ENCODE measurements around the gene MXI1. TPM values are rescaled to one million over a fixed set of nuclear protein-coding genes. Genes with fewer than 3 reads are reported as not detected.
"Not testable (repeated sequence)": the region's sequence is repeated elsewhere in the genome, so short reads cannot be mapped to it uniquely, and the experiment has no call there.

Gene MXI1
- total and polyA plus RNA-seq, 4 donors, result 64.1 to 90.1 (median 81.6) TPM

DNA sequence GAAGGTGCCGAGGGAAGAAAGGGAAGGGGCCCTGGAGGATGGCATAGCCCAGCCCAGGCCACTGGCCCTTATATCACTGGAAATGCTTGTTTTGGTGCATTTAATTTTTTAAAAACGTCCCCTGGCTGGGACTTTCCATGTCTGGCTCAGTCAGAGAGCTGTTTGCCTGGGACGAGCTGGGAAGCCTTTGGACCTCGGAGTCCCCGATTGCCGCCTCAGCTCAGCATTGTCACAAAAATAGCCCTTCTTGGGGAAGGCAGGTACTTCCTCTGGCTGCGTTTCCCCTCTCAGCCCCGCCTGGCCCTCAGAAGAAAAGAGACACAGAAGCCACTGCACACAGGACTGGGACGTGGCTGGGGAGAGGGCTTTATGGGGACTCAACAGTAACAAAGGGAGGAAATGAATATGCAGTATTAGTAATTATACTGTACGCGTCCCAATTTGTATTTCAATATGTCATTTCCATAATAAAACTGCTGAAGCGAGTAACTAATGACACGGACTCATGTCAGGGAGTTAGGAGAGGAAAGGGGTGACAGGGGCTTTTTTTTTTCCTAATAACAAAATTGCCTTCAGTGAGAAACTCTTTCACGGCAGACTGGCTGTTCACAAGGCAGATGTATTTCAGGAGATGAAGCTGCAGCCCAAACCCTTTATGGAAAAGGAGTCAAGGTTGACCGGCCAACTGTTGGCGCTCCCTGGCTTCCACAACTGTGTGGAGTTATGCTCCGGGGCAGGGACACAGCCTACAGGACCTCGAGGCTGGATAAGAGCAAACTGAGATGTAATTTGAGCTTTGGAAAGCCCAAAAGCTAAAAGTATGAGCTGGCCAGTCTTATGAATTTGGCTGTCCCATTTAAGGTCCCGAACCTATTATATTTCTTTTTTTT lies 31.0 kb upstream of the MXI1 start:
- Histone ChIP-seq H3K36me3 (ENCODE audit: control insufficient read depth, insufficient read depth, low read length) (no peaks in the 10 kb centered on the region), H3K4me3 (ENCODE audit: low read depth, low read length) (no peak overlapping the region), H3K27me3 (ENCODE audit: control insufficient read depth, insufficient read depth, low read length) (no peaks in the 10 kb centered on the region), H3K4me1 (ENCODE audit: control insufficient read depth, insufficient read depth, low read length) (peaks cover 10% of the 10 kb centered on the region), H3K27ac (ENCODE audit: low read depth, low read length) (no peak overlapping the region), H3K9me3 (ENCODE audit: control insufficient read depth, insufficient read depth, low read length) (no peaks in the 10 kb centered on the region)
- DNase-seq (ENCODE audit: low read depth in 4 of 6, low spot score in 6 of 6), result peak in 1 of 6 donors; percentile 56
- 54% methylated on average over 8 of the region's 19 CpGs for WGBS (ENCODE audit: insufficient coverage)

DNA sequence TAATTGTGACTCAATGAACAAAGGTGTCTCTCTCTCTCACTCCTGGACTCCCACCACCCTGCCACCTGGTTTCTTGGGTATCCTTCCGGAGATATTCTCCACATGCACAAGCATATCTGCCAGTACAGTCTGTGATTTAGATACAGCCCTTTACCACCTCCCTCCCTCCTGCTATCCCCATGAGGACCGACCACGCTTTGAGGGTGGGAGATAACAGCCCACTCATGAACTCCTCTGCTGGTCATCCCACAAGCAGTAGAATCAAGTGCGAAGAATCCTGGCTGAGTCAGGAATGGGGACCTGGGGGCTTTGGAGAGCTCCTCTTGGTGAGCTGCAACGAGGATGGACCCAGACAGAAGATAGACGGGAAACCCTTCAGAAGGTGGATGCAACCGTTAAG lies 28.2 kb upstream of the MXI1 start:
- Histone ChIP-seq H3K36me3 (ENCODE audit: control insufficient read depth, insufficient read depth, low read length) (no peaks in the 10 kb centered on the region), H3K27ac (ENCODE audit: low read depth, low read length) (no peak overlapping the region), H3K4me3 (ENCODE audit: low read depth, low read length) (no peak overlapping the region), H3K9me3 (ENCODE audit: control insufficient read depth, insufficient read depth, low read length) (no peaks in the 10 kb centered on the region), H3K27me3 (ENCODE audit: control insufficient read depth, insufficient read depth, low read length) (no peaks in the 10 kb centered on the region), H3K4me1 (ENCODE audit: control insufficient read depth, insufficient read depth, low read length) (peaks cover 10% of the 10 kb centered on the region)
- no peak for DNase-seq (ENCODE audit: low read depth in 4 of 6, low spot score in 6 of 6)
- WGBS (ENCODE audit: insufficient coverage), result 91% methylated on average over 5 of the region's 7 CpGs

DNA sequence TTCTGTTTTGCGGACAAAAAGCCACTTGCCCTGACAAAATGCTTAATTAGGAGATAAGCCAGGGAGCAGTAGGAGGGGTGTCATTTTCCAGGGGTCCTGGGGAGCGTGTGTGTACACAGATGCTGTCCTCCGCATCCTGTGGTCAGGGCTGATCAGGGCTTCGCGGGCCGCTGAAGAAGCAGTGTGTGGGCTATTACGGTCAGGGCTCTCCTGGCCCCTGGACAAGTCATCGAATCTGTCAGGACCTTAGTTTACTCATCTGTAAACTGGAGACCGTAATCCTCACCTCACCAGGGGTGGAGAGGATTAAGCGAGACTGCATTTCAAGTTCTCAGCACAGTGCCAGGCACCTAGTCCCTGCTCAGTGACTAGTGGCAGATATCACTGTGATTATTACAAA lies 26.0 kb upstream of the MXI1 start:
- no peaks in the 10 kb centered on the region for H3K4me1 ChIP-seq (ENCODE audit: control insufficient read depth, insufficient read depth, low read length)
- no peak overlapping the region for H3K27ac ChIP-seq (ENCODE audit: low read depth, low read length)
- DNase-seq (ENCODE audit: low read depth in 4 of 6, low spot score in 6 of 6), result no peak
- no peak overlapping the region for H3K4me3 ChIP-seq (ENCODE audit: low read depth, low read length)
- H3K9me3 ChIP-seq (ENCODE audit: control insufficient read depth, insufficient read depth, low read length), result no peaks in the 10 kb centered on the region
- 66% methylated on average over 8 of the region's 10 CpGs for WGBS (ENCODE audit: insufficient coverage)
- no peaks in the 10 kb centered on the region for H3K36me3 ChIP-seq (ENCODE audit: control insufficient read depth, insufficient read depth, low read length)
- H3K27me3 ChIP-seq (ENCODE audit: control insufficient read depth, insufficient read depth, low read length), result no peaks in the 10 kb centered on the region

DNA sequence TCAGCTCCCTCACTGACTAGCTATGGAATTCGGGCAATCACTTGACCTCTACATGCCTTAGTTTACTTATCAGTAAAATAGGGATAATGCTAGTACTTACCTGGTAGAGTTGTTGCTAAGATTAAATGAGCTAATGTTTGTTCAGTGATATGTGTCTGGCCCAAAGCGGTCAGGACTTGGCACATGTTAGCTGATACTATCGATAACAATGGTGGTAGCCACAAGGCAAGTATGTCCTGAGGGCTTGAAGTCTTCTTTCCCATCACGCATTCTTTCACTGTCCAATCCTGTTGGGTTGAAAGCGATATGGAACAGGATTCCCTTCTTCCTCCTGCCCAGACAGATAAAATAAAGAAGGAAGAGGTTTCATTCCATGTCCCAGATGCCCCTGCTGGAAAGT lies 25.5 kb upstream of the MXI1 start:
- H3K4me1 ChIP-seq (ENCODE audit: control insufficient read depth, insufficient read depth, low read length), result no peaks in the 10 kb centered on the region
- WGBS (ENCODE audit: insufficient coverage), result 88% methylated on average over 1 of the region's 5 CpGs
- H3K36me3 ChIP-seq (ENCODE audit: control insufficient read depth, insufficient read depth, low read length), result no peaks in the 10 kb centered on the region
- H3K9me3 ChIP-seq (ENCODE audit: control insufficient read depth, insufficient read depth, low read length), result no peaks in the 10 kb centered on the region
- H3K4me3 ChIP-seq (ENCODE audit: low read depth, low read length), result no peak overlapping the region
- no peaks in the 10 kb centered on the region for H3K27me3 ChIP-seq (ENCODE audit: control insufficient read depth, insufficient read depth, low read length)
- no peak for DNase-seq (ENCODE audit: low read depth in 4 of 6, low spot score in 6 of 6)
- H3K27ac ChIP-seq (ENCODE audit: low read depth, low read length), result no peak overlapping the region

DNA sequence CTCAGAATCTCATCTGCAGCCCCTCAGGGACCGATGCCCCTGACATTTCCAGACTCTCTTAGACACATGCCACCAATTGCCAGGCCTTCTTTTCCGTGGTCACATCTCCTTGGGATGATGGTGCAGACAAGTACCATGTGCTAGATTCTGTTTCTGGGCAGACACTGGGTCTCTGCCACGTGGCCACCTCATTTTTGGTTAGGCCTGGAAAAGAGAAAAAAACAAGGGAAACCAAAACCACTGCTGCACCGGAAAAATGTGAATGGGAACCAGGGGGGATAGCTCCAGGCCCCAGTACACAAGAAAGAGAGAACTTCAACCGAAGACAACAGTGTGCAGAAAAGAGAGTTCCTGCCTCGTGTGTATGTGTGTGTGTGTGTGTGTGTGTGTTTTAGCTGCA lies 23.0 kb upstream of the MXI1 start:
- Histone ChIP-seq H3K27ac (ENCODE audit: low read depth, low read length) (no peak overlapping the region), H3K36me3 (ENCODE audit: control insufficient read depth, insufficient read depth, low read length) (no peaks in the 10 kb centered on the region), H3K27me3 (ENCODE audit: control insufficient read depth, insufficient read depth, low read length) (no peaks in the 10 kb centered on the region), H3K4me3 (ENCODE audit: low read depth, low read length) (no peak overlapping the region), H3K4me1 (ENCODE audit: control insufficient read depth, insufficient read depth, low read length) (no peaks in the 10 kb centered on the region), H3K9me3 (ENCODE audit: control insufficient read depth, insufficient read depth, low read length) (no peaks in the 10 kb centered on the region)
- WGBS (ENCODE audit: insufficient coverage), result 50% methylated on average over 2 of the region's 6 CpGs
- DNase-seq (ENCODE audit: low read depth in 4 of 6, low spot score in 6 of 6), result no peak

DNA sequence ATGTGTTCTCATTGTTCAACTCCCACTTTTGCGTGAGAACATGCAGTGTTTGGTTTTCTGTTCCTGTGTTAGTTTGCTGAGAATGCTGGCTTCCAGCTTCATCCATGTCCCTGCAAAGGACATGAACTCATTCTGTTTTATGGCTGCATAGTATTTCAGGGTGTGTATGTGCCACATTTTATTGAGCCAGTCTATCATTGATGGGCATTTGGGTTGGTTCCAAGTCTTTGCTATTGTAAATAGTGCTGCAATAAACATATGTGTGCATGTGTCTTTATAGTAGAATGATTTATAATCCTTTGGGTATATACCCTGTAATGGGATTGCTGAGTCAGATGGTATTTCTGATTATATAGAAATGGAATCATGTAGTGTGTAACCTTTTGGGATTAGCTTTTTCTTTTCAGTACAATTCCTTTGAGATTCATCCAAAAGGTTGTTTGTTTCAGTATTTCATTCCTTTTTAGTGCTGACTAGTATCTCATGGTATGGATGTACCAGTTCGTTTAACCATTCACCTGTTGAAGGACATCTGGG lies 21.7 kb upstream of the MXI1 start:
- H3K36me3 ChIP-seq (ENCODE audit: control insufficient read depth, insufficient read depth, low read length); H3K9me3 ChIP-seq (ENCODE audit: control insufficient read depth, insufficient read depth, low read length); DNase-seq (ENCODE audit: low read depth in 4 of 6, low spot score in 6 of 6); H3K4me3 ChIP-seq (ENCODE audit: low read depth, low read length); H3K4me1 ChIP-seq (ENCODE audit: control insufficient read depth, insufficient read depth, low read length); H3K27me3 ChIP-seq (ENCODE audit: control insufficient read depth, insufficient read depth, low read length); H3K27ac ChIP-seq (ENCODE audit: low read depth, low read length): not testable (repeated sequence)
- WGBS (ENCODE audit: insufficient coverage), result 90% methylated on average over 2 of the region's 2 CpGs

DNA sequence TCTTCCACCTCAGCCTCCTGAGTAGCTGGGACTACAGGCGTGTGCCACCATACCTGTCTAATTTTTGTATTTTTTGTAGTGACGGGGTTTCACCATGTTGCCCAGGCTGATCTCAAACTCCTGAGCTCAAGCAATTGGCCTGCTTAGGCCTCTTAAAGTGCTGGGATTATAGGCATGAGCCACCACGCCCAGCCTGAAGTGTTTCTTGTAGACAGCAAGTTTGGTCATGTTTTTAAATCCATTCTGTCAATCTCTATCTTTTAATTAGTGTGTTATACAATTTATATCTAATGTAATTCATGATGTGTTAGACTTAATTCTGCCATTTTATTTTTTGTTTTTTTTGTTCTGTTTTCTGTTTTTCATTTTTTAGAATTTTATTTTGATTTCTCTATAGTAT lies 17.2 kb upstream of the MXI1 start:
- Histone ChIP-seq H3K27me3 (ENCODE audit: control insufficient read depth, insufficient read depth, low read length) (no peaks in the 10 kb centered on the region), H3K9me3 (ENCODE audit: control insufficient read depth, insufficient read depth, low read length) (no peaks in the 10 kb centered on the region), H3K4me3 (ENCODE audit: low read depth, low read length) (no peak overlapping the region), H3K36me3 (ENCODE audit: control insufficient read depth, insufficient read depth, low read length) (no peaks in the 10 kb centered on the region), H3K4me1 (ENCODE audit: control insufficient read depth, insufficient read depth, low read length) (no peaks in the 10 kb centered on the region), H3K27ac (ENCODE audit: low read depth, low read length) (no peak overlapping the region)
- WGBS (ENCODE audit: insufficient coverage), result 100% methylated on average over 2 of the region's 3 CpGs
- DNase-seq (ENCODE audit: low read depth in 4 of 6, low spot score in 6 of 6), result no peak

DNA sequence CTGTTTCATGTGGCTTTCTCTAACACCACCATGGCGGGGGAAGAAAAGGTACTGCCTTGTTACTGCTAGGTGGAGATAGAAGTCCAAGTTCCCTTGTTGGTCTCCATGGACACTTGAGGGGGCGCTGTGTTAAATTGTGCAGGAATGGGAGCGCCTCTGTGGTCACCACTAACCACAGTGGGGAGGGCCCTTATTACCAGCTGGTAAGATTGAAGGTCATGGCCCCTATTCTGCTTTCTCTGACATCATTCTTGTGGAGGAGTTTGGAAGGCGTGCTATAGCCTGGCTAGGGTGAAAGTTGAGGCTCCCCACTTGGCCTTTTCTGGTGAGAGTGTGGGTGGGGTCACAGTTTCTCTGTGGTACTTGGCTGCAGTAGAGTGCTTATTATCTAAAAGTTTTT lies 14.9 kb upstream of the MXI1 start:
- Histone ChIP-seq H3K27ac (ENCODE audit: low read depth, low read length) (no peak overlapping the region), H3K4me1 (ENCODE audit: control insufficient read depth, insufficient read depth, low read length) (no peaks in the 10 kb centered on the region), H3K27me3 (ENCODE audit: control insufficient read depth, insufficient read depth, low read length) (no peaks in the 10 kb centered on the region), H3K9me3 (ENCODE audit: control insufficient read depth, insufficient read depth, low read length) (no peaks in the 10 kb centered on the region), H3K4me3 (ENCODE audit: low read depth, low read length) (no peak overlapping the region), H3K36me3 (ENCODE audit: control insufficient read depth, insufficient read depth, low read length) (no peaks in the 10 kb centered on the region)
- no peak for DNase-seq (ENCODE audit: low read depth in 4 of 6, low spot score in 6 of 6)
- WGBS (ENCODE audit: insufficient coverage), result 44% methylated on average over 3 of the region's 4 CpGs

DNA sequence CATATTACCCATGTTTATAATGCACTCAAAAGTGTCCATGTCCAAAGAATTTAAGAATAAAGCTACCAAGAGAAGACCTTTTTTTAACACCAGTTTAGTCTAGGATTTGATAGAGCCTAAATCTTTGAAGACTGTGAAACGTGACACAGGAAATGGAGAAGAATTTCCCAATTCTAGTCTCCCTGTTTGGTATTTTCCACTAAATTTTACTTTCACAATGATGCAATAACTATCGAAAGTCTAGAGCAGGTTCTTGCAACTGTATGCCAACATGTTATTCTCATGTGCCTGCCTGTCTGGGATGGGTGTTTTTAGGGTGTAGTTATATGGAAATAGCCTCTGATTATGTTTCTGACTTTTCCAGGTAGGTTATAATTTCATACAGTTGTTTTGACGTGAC lies 6.9 kb upstream of the MXI1 start:
- no peaks in the 10 kb centered on the region for H3K9me3 ChIP-seq (ENCODE audit: control insufficient read depth, insufficient read depth, low read length)
- no CpG with 5 or more reads among the region's 3 CpGs for WGBS (ENCODE audit: insufficient coverage)
- no peaks in the 10 kb centered on the region for H3K27me3 ChIP-seq (ENCODE audit: control insufficient read depth, insufficient read depth, low read length)
- DNase-seq (ENCODE audit: low read depth in 4 of 6, low spot score in 6 of 6), result no peak
- no peak overlapping the region for H3K4me3 ChIP-seq (ENCODE audit: low read depth, low read length)
- H3K27ac ChIP-seq (ENCODE audit: low read depth, low read length), result no peak overlapping the region
- H3K36me3 ChIP-seq (ENCODE audit: control insufficient read depth, insufficient read depth, low read length), result no peaks in the 10 kb centered on the region
- H3K4me1 ChIP-seq (ENCODE audit: control insufficient read depth, insufficient read depth, low read length), result no peaks in the 10 kb centered on the region

DNA sequence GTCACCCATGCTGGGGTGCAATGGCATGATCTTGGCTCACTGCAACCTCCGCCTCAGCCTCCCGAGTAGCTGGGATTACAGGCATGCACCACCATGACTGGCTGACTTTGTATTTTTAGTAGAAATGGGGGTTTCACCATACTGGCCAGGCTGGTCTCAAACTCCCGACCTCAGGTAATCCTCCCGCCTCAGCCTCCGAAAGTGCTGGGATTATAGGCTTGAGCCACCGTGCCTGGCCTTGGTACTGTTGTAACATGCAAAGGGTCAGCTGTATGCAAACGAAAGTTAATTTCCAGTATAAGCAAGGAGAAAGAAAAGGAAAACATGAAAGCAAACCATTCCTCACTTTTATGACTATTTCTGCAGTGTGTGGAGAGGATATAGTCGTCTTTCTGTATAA lies 6.4 kb upstream of the MXI1 start:
- not testable (repeated sequence) for DNase-seq (ENCODE audit: low read depth in 4 of 6, low spot score in 6 of 6); H3K27ac ChIP-seq (ENCODE audit: low read depth, low read length)
- 100% methylated on average over 4 of the region's 8 CpGs for WGBS (ENCODE audit: insufficient coverage)

More for the DNA sequence above, 6.4 kb upstream of the MXI1 start:
- H3K27me3 ChIP-seq (ENCODE audit: control insufficient read depth, insufficient read depth, low read length); H3K9me3 ChIP-seq (ENCODE audit: control insufficient read depth, insufficient read depth, low read length); H3K4me3 ChIP-seq (ENCODE audit: low read depth, low read length); H3K36me3 ChIP-seq (ENCODE audit: control insufficient read depth, insufficient read depth, low read length); H3K4me1 ChIP-seq (ENCODE audit: control insufficient read depth, insufficient read depth, low read length): not testable (repeated sequence)
